ENCODE measurements around the gene TRIM65. TPM values are rescaled to one million over a fixed set of nuclear protein-coding genes. Genes with fewer than 3 reads are reported as not detected.

Gene TRIM65
- total and polyA plus RNA-seq, 2 of the 13 experiments (the other 11 are each of a cell fraction or from before 2014, with no cell fraction given) = 10.3 to 22.4 TPM

DNA sequence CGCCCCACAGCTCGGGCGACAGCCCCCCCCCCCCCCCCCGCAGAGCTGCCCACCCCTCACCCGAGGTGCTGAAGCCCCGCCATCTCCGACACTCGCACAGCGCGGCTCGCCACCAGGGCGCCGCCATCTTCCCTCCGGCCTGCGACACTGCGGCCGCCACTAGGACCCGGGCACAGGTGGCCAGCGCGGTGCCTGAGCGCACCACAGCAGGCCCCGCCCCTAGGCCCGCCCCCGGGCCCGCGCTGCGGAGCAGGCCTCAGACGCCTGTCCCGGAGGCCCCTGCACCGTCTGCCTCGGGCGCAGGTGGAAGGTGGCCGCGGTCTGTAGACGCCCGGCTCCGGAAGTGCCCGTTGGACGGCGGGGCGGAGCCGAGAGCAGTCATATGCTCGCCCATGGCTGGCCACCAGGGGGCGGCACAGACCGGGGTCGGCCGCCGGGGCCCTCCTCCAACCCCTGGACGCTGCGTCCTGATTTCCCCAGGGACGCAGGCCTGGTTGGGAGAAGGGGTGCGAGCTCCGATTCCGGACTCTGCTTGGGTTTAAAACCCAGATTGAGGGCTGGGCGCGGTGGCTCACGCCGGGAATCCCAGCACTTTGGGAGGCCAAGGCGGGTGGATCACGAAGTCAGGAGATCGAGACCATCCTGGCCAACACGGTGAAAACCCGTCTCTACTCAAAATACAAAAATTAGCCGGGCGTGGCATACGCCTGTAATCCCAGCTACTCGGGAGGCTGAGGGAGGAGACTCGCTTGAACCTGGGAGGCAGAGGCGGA lies 8.2 kb upstream of the TRIM65 start, which contains the start of gene MRPL38 (continued):
- TF ChIP-seq, protein P1, sequence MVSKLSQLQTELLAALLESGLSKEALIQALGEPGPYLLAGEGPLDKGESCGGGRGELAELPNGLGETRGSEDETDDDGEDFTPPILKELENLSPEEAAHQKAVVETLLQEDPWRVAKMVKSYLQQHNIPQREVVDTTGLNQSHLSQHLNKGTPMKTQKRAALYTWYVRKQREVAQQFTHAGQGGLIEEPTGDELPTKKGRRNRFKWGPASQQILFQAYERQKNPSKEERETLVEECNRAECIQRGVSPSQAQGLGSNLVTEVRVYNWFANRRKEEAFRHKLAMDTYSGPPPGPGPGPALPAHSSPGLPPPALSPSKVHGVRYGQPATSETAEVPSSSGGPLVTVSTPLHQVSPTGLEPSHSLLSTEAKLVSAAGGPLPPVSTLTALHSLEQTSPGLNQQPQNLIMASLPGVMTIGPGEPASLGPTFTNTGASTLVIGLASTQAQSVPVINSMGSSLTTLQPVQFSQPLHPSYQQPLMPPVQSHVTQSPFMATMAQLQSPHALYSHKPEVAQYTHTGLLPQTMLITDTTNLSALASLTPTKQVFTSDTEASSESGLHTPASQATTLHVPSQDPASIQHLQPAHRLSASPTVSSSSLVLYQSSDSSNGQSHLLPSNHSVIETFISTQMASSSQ (IDR thresholded peaks at IDR 0.05; ENCODE audit: low read depth) = no peak
- TF ChIP-seq, protein P1 (CRISPR knock-in tag; IDR thresholded peaks at IDR 0.05; ENCODE audit: borderline replicate concordance) = peak; percentile 76; the same call in 1 of the 2 replicates
- TF ChIP-seq, protein P2, sequence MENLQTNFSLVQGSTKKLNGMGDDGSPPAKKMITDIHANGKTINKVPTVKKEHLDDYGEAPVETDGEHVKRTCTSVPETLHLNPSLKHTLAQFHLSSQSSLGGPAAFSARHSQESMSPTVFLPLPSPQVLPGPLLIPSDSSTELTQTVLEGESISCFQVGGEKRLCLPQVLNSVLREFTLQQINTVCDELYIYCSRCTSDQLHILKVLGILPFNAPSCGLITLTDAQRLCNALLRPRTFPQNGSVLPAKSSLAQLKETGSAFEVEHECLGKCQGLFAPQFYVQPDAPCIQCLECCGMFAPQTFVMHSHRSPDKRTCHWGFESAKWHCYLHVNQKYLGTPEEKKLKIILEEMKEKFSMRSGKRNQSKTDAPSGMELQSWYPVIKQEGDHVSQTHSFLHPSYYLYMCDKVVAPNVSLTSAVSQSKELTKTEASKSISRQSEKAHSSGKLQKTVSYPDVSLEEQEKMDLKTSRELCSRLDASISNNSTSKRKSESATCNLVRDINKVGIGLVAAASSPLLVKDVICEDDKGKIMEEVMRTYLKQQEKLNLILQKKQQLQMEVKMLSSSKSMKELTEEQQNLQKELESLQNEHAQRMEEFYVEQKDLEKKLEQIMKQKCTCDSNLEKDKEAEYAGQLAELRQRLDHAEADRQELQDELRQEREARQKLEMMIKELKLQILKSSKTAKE (CRISPR knock-in tag; IDR thresholded peaks at IDR 0.05; ENCODE audit: borderline replicate concordance) = peak; percentile 95
- TF ChIP-seq SMC3 (IDR thresholded peaks at IDR 0.05; ENCODE audit: low read length) (peak; percentile 61; the same call in 1 of the 2 replicates), ETV6 (CRISPR knock-in tag; conservative IDR thresholded peaks at IDR 0.05) (peak; percentile 95), ATM (IDR thresholded peaks at IDR 0.05; ENCODE audit: borderline replicate concordance) (no peak), ZNF792 (CRISPR knock-in tag; IDR thresholded peaks at IDR 0.05) (peak; percentile 97), TSC22D2 (CRISPR knock-in tag; IDR thresholded peaks at IDR 0.05; ENCODE audit: borderline replicate concordance) (peak; percentile 93), GTF3A (CRISPR knock-in tag; conservative IDR thresholded peaks at IDR 0.05) (0 out of 2 replicates have a peak, but pooled peaks have one; percentile 62), PPARG (CRISPR knock-in tag; conservative IDR thresholded peaks at IDR 0.05) (peak; percentile 95), RNF2 (conservative IDR thresholded peaks at IDR 0.05; ENCODE audit: low read depth) (peak; percentile 79)
- TF ChIP-seq, protein P3, sequence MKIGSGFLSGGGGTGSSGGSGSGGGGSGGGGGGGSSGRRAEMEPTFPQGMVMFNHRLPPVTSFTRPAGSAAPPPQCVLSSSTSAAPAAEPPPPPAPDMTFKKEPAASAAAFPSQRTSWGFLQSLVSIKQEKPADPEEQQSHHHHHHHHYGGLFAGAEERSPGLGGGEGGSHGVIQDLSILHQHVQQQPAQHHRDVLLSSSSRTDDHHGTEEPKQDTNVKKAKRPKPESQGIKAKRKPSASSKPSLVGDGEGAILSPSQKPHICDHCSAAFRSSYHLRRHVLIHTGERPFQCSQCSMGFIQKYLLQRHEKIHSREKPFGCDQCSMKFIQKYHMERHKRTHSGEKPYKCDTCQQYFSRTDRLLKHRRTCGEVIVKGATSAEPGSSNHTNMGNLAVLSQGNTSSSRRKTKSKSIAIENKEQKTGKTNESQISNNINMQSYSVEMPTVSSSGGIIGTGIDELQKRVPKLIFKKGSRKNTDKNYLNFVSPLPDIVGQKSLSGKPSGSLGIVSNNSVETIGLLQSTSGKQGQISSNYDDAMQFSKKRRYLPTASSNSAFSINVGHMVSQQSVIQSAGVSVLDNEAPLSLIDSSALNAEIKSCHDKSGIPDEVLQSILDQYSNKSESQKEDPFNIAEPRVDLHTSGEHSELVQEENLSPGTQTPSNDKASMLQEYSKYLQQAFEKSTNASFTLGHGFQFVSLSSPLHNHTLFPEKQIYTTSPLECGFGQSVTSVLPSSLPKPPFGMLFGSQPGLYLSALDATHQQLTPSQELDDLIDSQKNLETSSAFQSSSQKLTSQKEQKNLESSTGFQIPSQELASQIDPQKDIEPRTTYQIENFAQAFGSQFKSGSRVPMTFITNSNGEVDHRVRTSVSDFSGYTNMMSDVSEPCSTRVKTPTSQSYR (CRISPR knock-in tag; IDR thresholded peaks at IDR 0.05; ENCODE audit: borderline replicate concordance) = no peak
- TF ChIP-seq, protein P4, sequence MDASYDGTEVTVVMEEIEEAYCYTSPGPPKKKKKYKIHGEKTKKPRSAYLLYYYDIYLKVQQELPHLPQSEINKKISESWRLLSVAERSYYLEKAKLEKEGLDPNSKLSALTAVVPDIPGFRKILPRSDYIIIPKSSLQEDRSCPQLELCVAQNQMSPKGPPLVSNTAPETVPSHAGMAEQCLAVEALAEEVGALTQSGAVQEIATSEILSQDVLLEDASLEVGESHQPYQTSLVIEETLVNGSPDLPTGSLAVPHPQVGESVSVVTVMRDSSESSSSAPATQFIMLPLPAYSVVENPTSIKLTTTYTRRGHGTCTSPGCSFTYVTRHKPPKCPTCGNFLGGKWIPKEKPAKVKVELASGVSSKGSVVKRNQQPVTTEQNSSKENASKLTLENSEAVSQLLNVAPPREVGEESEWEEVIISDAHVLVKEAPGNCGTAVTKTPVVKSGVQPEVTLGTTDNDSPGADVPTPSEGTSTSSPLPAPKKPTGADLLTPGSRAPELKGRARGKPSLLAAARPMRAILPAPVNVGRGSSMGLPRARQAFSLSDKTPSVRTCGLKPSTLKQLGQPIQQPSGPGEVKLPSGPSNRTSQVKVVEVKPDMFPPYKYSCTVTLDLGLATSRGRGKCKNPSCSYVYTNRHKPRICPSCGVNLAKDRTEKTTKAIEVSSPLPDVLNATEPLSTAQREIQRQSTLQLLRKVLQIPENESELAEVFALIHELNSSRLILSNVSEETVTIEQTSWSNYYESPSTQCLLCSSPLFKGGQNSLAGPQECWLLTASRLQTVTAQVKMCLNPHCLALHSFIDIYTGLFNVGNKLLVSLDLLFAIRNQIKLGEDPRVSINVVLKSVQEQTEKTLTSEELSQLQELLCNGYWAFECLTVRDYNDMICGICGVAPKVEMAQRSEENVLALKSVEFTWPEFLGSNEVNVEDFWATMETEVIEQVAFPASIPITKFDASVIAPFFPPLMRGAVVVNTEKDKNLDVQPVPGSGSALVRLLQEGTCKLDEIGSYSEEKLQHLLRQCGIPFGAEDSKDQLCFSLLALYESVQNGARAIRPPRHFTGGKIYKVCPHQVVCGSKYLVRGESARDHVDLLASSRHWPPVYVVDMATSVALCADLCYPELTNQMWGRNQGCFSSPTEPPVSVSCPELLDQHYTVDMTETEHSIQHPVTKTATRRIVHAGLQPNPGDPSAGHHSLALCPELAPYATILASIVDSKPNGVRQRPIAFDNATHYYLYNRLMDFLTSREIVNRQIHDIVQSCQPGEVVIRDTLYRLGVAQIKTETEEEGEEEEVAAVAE (CRISPR knock-in tag; IDR thresholded peaks at IDR 0.05; ENCODE audit: borderline replicate concordance) = peak; percentile 92

Measured in HepG2 (cell line).